Measurements from ENCODE around the gene P2RY6.

- no peak for TF ChIP-seq CTCF (conservative IDR thresholded peaks at IDR 0.05)
- TF ChIP-seq EZH2 (IDR thresholded peaks at IDR 0.05; ENCODE audit: low read depth), result no peak
Observed at GRCh38 chr11:73313652-73314051, 41.5 kb downstream of the P2RY6 start.
